NB4 (cell line): ENCODE data around the gene WSCD2.

Source experiments
- DNase-seq: peaks from one replicate; pipeline ENCODE4 v3.0.0; 2010; ENCODE audit warnings: low read depth
- H3K4me3 ChIP-seq: one replicate; pipeline ENCODE4 v1.5.1; 2011; ENCODE audit warnings: mild to moderate bottlenecking, low read depth, low read length, moderate library complexity
- CTCF ChIP-seq: IDR thresholded peaks from one replicate; pipeline ENCODE4 v1.5.1; 2012; ENCODE audit warnings: low read depth, low read length
- MAX ChIP-seq: IDR thresholded peaks from 2 replicates; pipeline ENCODE4 v1.6.1; 2011; ENCODE audit warnings: low read depth, low read length
- MYC ChIP-seq: IDR thresholded peaks from 2 replicates; pipeline ENCODE4 v1.6.1; 2011; ENCODE audit warnings: low read depth, low read length
- POLR2A ChIP-seq: IDR thresholded peaks from 2 replicates; pipeline ENCODE4 v1.6.1; 2011; ENCODE audit warnings: mild to moderate bottlenecking; ENCODE audit not compliant: insufficient read length; ENCODE audit errors: extremely low read depth

The WSCD2 gene

GRCh38 chr12:108271951-108272872 is 143.1 kb downstream of the WSCD2 start:
- no peak overlapping the region for H3K4me3 ChIP-seq
- TF ChIP-seq MYC (no peak), CTCF (no peak), MAX (no peak), POLR2A (no peak)
- DNase-seq: no peak

GRCh38 chr12:108273217-108273616 is 144.1 kb downstream of the WSCD2 start:
- DNase-seq: no peak
- no peak overlapping the region for H3K4me3 ChIP-seq
- TF ChIP-seq POLR2A (no peak), CTCF (no peak), MAX (no peak), MYC (no peak)

- DNase-seq: no peak
- no peak overlapping the region for H3K4me3 ChIP-seq
- TF ChIP-seq MAX (no peak), CTCF (no peak), POLR2A (no peak), MYC (no peak)
Measured at GRCh38 chr12:108277613-108278012, 148.5 kb downstream of the WSCD2 start.

GRCh38 chr12:108282160-108282559 is 153.1 kb downstream of the WSCD2 start:
- no peak for TF ChIP-seq POLR2A
- no peak for TF ChIP-seq MAX
- no peak for TF ChIP-seq MYC
- TF ChIP-seq CTCF: no peak
- H3K4me3 ChIP-seq: no peak overlapping the region
- DNase-seq: no peak

- DNase-seq: peak; percentile 48
- TF ChIP-seq POLR2A (no peak), CTCF (no peak), MAX (no peak), MYC (no peak)
Measured at GRCh38 chr12:108282676-108283075, 153.6 kb downstream of the WSCD2 start.

More at GRCh38 chr12:108282676-108283075, 153.6 kb downstream of the WSCD2 start:
- no peak overlapping the region for H3K4me3 ChIP-seq
